HepG2 (cell line): ENCODE data around the gene MTX2. TPM values are rescaled to one million over a fixed set of nuclear protein-coding genes. Genes with fewer than 3 reads are reported as not detected.

Experiments used
- ATAC-seq: fragments of 200-7000 bp; cut with Tn5 transposase; 3 replicates; pipeline ENCODE4 v1.9.1; 2020; ENCODE audit warnings: mild to moderate bottlenecking, moderate library complexity
- BruUV-seq: library from RNA; stranded (reverse); fragments of 400-500 nt; replicated peaks from 2 replicates; lab custom pipeline; 2021; lab: Mats Ljungman, UMichigan
- CTCF ChIA-PET: fragments of 300-600 bp; formaldehyde crosslinking; extraction: SDS; loops from one replicate; lab custom pipeline; 2021; ENCODE audit warnings: low total read pairs, inconsistent platforms, low intra/inter-chr PET ratio; lab: Yijun Ruan, JAX
- POLR2A ChIA-PET: fragments of 350-600 bp; sonication (Branson Sonifier 250); formaldehyde crosslinking; loops from one replicate; lab custom pipeline; 2020; ENCODE audit warnings: antibody characterized with exemption, inconsistent platforms; lab: Yijun Ruan, JAX
- DNase-seq: peaks from one replicate; pipeline ENCODE4 v3.0.0-alpha.2; 2015; ENCODE audit warnings: low spot score
- FAIRE-seq: peaks from 3 replicates; lab custom pipeline; 2011; peaks lifted over from hg19 to GRCh38; lab: Jason Lieb, UNC
- H2AFZ ChIP-seq: one replicate; pipeline ENCODE4 v1.6.1; 2011; ENCODE audit warnings: low read length, inconsistent platforms
- H3K27ac ChIP-seq: fragments of 300-600 bp; 3 replicates; pipeline ENCODE4 v1.8.0; 2011; ENCODE audit warnings: mixed run types, mild to moderate bottlenecking, mixed read lengths, low read length, inconsistent platforms; ENCODE audit not compliant: insufficient read depth; ENCODE audit errors: extremely low read length
- H3K27me3 ChIP-seq, 2 experiments: fragments of 200-600 bp in 1 of 2; 2 replicates in 1 of 2; 3 replicates in 1 of 2; pipeline versions ENCODE4 v1.6.0 to v1.8.0; 2011; ENCODE audit warnings: low read length in 2 of 2, mild to moderate bottlenecking in 2 of 2, moderate library complexity in 2 of 2, inconsistent platforms in 1 of 2; ENCODE audit not compliant: insufficient read depth in 2 of 2, control insufficient read depth in 1 of 2
- H3K36me3 ChIP-seq, 2 experiments: fragments of 200-600 bp in 1 of 2; replicated peaks in 1 of 2; 2 replicates in 1 of 2; 3 replicates in 1 of 2; pipeline versions ENCODE4 v1.5.1 to v1.8.0; 2011; ENCODE audit warnings: low read length in 2 of 2, inconsistent platforms in 1 of 2; ENCODE audit not compliant: insufficient read depth in 2 of 2, control insufficient read depth in 1 of 2
- H3K4me1 ChIP-seq: 2 replicates; pipeline ENCODE4 v1.5.1; 2012; ENCODE audit warnings: low read length, inconsistent platforms; ENCODE audit not compliant: insufficient read depth
- H3K4me2 ChIP-seq: 2 replicates; pipeline ENCODE4 v1.6.0; 2011; ENCODE audit warnings: low read depth, low read length, inconsistent platforms
- H3K4me3 ChIP-seq, 3 experiments: fragments of 200-600 bp in 1 of 3; sonication (generic), shearing (Covaris generic) in 1 of 3; replicated peaks in 1 of 3; 2 replicates each; pipeline ENCODE4 v1.5.1; 2011 to 2016; ENCODE audit warnings: low read length in 3 of 3, inconsistent platforms in 2 of 3, low read depth in 2 of 3, mild to moderate bottlenecking in 2 of 3, control low read depth in 1 of 3, mixed read lengths in 1 of 3; ENCODE audit not compliant: insufficient read depth in 1 of 3
- H3K79me2 ChIP-seq: one replicate; pipeline ENCODE4 v1.6.1; 2011; ENCODE audit warnings: low read length, inconsistent platforms; ENCODE audit not compliant: insufficient read depth
- H3K9ac ChIP-seq: 2 replicates; pipeline ENCODE4 v1.6.0; 2011; ENCODE audit warnings: mild to moderate bottlenecking, low read depth, low read length, inconsistent platforms; ENCODE audit not compliant: insufficient read depth
- H3K9me3 ChIP-seq: 2 replicates; pipeline ENCODE4 v1.5.1; 2012; ENCODE audit warnings: mild to moderate bottlenecking, low read length
- H4K20me1 ChIP-seq: 2 replicates; pipeline ENCODE4 v1.6.0; 2011; ENCODE audit warnings: inconsistent platforms, mild to moderate bottlenecking, low read length, moderate library complexity; ENCODE audit not compliant: insufficient read depth
- ARID2 ChIP-seq: sonication (generic); formaldehyde crosslinking; IDR thresholded peaks from 2 replicates; pipeline ENCODE4 v1.8.1; 2022; ENCODE audit warnings: mild to moderate bottlenecking, missing genetic modification reagents, borderline replicate concordance
- BRCA1 ChIP-seq: sonication (generic); formaldehyde crosslinking; IDR thresholded peaks from 2 replicates; pipeline ENCODE4 v1.4.0; 2020; ENCODE audit warnings: missing genetic modification reagents
- CBX1 ChIP-seq: IDR thresholded peaks from one replicate; pipeline ENCODE4 v1.6.1; 2016; ENCODE audit warnings: antibody characterized with exemption, low read depth
- KLF6 ChIP-seq: IDR thresholded peaks from 2 replicates; pipeline ENCODE4 v1.8.0; 2016; ENCODE audit warnings: missing biosample characterization, missing genetic modification reagents
- KMT2A ChIP-seq: sonication (generic); formaldehyde crosslinking; IDR thresholded peaks from 2 replicates; pipeline ENCODE4 v1.4.0; 2020; ENCODE audit warnings: missing genetic modification reagents
- MIXL1 ChIP-seq: IDR thresholded peaks from 2 replicates; pipeline ENCODE4 v1.6.1; 2016
- PCBP2 ChIP-seq: fragments of 200-400 bp; formaldehyde crosslinking; optimal IDR thresholded peaks from 2 replicates; pipeline ENCODE3; 2018; ENCODE audit warnings: low read length, low read depth; ENCODE audit not compliant: poor library complexity, severe bottlenecking
- POLR2G ChIP-seq: fragments of 200-400 bp; formaldehyde crosslinking; IDR thresholded peaks from 2 replicates; pipeline ENCODE4 v1.6.1; 2018; ENCODE audit warnings: mild to moderate bottlenecking, low read depth, low read length, moderate library complexity
- RARA ChIP-seq: IDR thresholded peaks from 2 replicates; pipeline ENCODE4 v1.6.1; 2016; ENCODE audit warnings: missing genetic modification reagents, missing compliant biosample characterization
- TAF15 ChIP-seq: fragments of 200-400 bp; formaldehyde crosslinking; IDR thresholded peaks from one replicate; pipeline ENCODE4 v1.6.1; 2018; ENCODE audit warnings: mild to moderate bottlenecking, low read depth, low read length; ENCODE audit not compliant: poor library complexity, severe bottlenecking
- U2AF1 ChIP-seq: fragments of 200-400 bp; formaldehyde crosslinking; optimal IDR thresholded peaks from 2 replicates; pipeline ENCODE3; 2017; ENCODE audit warnings: mild to moderate bottlenecking, low read depth, low read length
- ZBTB42 ChIP-seq: sonication (generic); formaldehyde crosslinking; IDR thresholded peaks from 2 replicates; pipeline ENCODE4 v1.5.0; 2020; ENCODE audit warnings: mild to moderate bottlenecking, missing genetic modification reagents
- ZNF230 ChIP-seq: sonication (generic); formaldehyde crosslinking; IDR thresholded peaks from 2 replicates; pipeline ENCODE4 v1.4.0; 2020; ENCODE audit warnings: mild to moderate bottlenecking, missing genetic modification reagents
- ZNF234 ChIP-seq: sonication (generic); formaldehyde crosslinking; conservative IDR thresholded peaks from 2 replicates; pipeline ENCODE4 v1.5.1; 2020; ENCODE audit warnings: mild to moderate bottlenecking, missing genetic modification reagents
- ZNF816 ChIP-seq: sonication (generic); formaldehyde crosslinking; IDR thresholded peaks from 2 replicates; pipeline ENCODE4 v1.8.0; 2022; ENCODE audit warnings: missing genetic modification reagents, mild to moderate bottlenecking, borderline replicate concordance
- in situ Hi-C: cut with HindIII; loops from 2 replicates; pipeline ENCODE4 v1.10.0; 2017; ENCODE audit warnings: low pct_unique_long_range_greater_than_20kb; ENCODE audit not compliant: extremely low pct_ligation_motif_present
- intact Hi-C: fragments of 100-400 bp; cut with micrococcal nuclease; formaldehyde crosslinking; loops from one replicate; pipeline ENCODE4 v1.10.0; 2022; ENCODE audit not compliant: unreplicated experiment
- polyA plus RNA-seq, 8 experiments: library from polyadenylated mRNA; depleted of rRNA in 3 of 8; stranded (reverse) in 7 of 8; unstranded in 1 of 8; fragments of >200 nt; fragmentation: Illumina TruSeq in 4 of 8; extraction: Trizol in 4 of 8; gene quantifications; 2 replicates each; pipeline versions ENCODE4 v1.2.1 to v1.2.3, GENCODE V29; 2011 to 2016; ENCODE audit warnings: low read depth in 4 of 8, missing spikeins in 1 of 8, mixed read lengths in 1 of 8; ENCODE audit not compliant: insufficient read depth in 1 of 8
- total RNA-seq, 5 experiments: library from RNA; depleted of rRNA; stranded (reverse); fragments of >200 nt; fragmentation: Illumina TruSeq; extraction: Trizol; gene quantifications; 2 replicates each; pipeline ENCODE4 v1.2.3, GENCODE V29; 2016; ENCODE audit warnings: low read depth in 1 of 5
- TF ChIP-seq, protein P1 (sequence below): sonication (generic); formaldehyde crosslinking; IDR thresholded peaks from 2 replicates; pipeline ENCODE4 v1.4.0; 2020; ENCODE audit warnings: missing genetic modification reagents, borderline replicate concordance

The MTX2 gene
- total and polyA plus RNA-seq, 2 of the 13 experiments (the other 11 are each of a cell fraction or from before 2014, with no cell fraction given), result 58.1 to 75.7 TPM

DNA sequence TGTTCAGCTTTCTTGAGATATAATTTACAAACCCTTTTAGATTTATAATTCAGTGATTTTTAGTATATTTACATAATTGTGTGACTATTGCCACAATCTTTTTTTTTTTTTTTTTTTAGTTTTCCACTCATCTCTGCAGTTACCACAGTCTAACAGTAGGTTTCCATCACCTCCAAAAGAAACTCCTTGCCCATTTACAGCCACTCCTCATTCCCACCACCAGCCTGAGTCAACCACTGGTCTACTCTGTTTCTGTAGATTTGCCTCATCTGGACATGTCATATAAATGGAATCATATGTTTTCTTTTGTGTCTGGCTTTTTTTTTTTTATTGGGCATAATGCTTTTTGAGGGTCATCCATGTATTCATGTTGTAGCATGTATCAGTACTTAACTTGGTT lies 16.1 kb downstream of the MTX2 start:
- H4K20me1 ChIP-seq, result peaks cover 14% of the 10 kb centered on the region; the same call in 1 of the 2 replicates
- no peak overlapping the region for H3K9ac ChIP-seq
- no peak overlapping the region for H2AFZ ChIP-seq
- no peaks in the 10 kb centered on the region for H3K27me3 ChIP-seq
- DNase-seq, result no peak
- ChIA-PET CTCF (no interaction called here), POLR2A (interaction anchor here (1.4 kb wide), 1 partner anchor 9 kb away, joined by 3 read pairs; no protein-coding TSS in a partner anchor)
- H3K36me3 ChIP-seq, result no peaks in the 10 kb centered on the region; a peak in 1 of 5 replicates
- H3K9me3 ChIP-seq, result no peaks in the 10 kb centered on the region
- BruUV-seq, result no TSS peak
- H3K4me1 ChIP-seq, result peaks cover 13% of the 10 kb centered on the region
- intact Hi-C loops (no loop called here), in situ Hi-C loops (no loop called here)
- TF ChIP-seq BRCA1 (no peak), ZNF234 (CRISPR knock-in tag) (no peak), PCBP2 (no peak), ARID2 (no peak), ZBTB42 (no peak), CBX1 (no peak), KMT2A (CRISPR knock-in tag) (no peak), KLF6 (CRISPR knock-in tag) (no peak), TAF15 (no peak), ZNF816 (no peak), U2AF1 (no peak), POLR2G (no peak), MIXL1 (CRISPR knock-in tag) (no peak), ZNF230 (no peak), RARA (no peak)
- TF ChIP-seq, protein P1, sequence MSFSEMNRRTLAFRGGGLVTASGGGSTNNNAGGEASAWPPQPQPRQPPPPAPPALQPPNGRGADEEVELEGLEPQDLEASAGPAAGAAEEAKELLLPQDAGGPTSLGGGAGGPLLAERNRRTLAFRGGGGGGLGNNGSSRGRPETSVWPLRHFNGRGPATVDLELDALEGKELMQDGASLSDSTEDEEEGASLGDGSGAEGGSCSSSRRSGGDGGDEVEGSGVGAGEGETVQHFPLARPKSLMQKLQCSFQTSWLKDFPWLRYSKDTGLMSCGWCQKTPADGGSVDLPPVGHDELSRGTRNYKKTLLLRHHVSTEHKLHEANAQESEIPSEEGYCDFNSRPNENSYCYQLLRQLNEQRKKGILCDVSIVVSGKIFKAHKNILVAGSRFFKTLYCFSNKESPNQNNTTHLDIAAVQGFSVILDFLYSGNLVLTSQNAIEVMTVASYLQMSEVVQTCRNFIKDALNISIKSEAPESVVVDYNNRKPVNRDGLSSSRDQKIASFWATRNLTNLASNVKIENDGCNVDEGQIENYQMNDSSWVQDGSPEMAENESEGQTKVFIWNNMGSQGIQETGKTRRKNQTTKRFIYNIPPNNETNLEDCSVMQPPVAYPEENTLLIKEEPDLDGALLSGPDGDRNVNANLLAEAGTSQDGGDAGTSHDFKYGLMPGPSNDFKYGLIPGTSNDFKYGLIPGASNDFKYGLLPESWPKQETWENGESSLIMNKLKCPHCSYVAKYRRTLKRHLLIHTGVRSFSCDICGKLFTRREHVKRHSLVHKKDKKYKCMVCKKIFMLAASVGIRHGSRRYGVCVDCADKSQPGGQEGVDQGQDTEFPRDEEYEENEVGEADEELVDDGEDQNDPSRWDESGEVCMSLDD (CRISPR knock-in tag), result no peak
- H3K4me2 ChIP-seq, result no peak overlapping the region
- H3K79me2 ChIP-seq, result peaks cover 81% of the 10 kb centered on the region
- peak; percentile 57; the same call in 2 of the 3 replicates for ATAC-seq
- no peak overlapping the region for H3K4me3 ChIP-seq
- no peak overlapping the region for H3K27ac ChIP-seq
- no peak for FAIRE-seq
